ENCODE results near the gene ATXN2. TPM values are rescaled to one million over a fixed set of nuclear protein-coding genes. Genes with fewer than 3 reads are reported as not detected.

The ATXN2 gene
- total RNA-seq, 1 experiment from 2014 or later, result 56.3 TPM

DNA sequence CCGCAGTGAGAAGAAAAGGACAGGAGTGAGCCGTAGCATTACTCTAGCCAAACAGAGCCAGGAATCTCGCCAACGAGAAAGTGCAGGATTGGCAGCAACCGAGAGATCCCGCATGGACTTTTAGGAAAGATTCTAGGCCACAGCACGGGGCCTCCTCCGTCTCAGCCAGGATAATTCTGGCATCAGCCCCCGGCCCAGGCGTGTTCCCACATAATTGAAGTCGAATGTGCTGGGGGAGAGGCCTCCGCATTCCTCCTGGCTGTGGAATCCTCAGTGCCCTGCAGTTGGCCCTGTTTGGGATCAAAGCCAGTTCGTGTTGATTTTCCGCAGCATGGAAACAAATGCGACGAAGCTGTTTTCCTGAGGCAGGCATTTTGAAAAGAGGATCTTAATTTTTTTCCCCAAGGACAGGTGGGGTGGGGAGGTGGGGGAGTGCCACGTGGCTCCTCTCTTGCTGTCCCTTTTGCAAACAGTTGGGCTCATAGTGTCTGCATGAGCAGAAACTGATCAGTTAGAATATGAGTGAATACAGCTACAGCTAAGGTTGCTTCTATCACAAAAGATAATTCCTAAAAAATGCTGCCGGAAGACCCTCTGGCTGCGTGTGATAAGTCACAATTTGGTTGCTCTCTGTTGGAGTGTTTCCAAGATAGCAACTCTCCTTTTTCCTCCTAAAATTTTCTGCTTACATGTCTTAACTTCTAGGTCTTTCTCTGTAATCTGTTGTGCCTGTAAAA, 37.3 kb upstream of the ATXN2 start:
- POLR2A ChIA-PET, result interaction anchor here (1.4 kb wide), 1 partner anchor 12 kb away, joined by 5 read pairs; no protein-coding TSS in a partner anchor
- peak; percentile 89 for ATAC-seq
- Mint-ChIP-seq H3K4me1 (peaks cover 23% of the 10 kb centered on the region), H3K27ac (peak overlapping the region; percentile 72), H3K4me3 (peak overlapping the region; percentile 16; the same call in 1 of the 2 replicates), H3K9me3 (no peaks in the 10 kb centered on the region), H3K27me3 (ENCODE audit: low read depth) (no peaks in the 10 kb centered on the region), H3K36me3 (no peaks in the 10 kb centered on the region)
- TF ChIP-seq, protein P1, sequence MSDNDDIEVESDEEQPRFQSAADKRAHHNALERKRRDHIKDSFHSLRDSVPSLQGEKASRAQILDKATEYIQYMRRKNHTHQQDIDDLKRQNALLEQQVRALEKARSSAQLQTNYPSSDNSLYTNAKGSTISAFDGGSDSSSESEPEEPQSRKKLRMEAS (CRISPR knock-in tag; IDR thresholded peaks at IDR 0.05), result peak; percentile 19; the same call in 1 of the 2 replicates
- TF ChIP-seq, protein P2, sequence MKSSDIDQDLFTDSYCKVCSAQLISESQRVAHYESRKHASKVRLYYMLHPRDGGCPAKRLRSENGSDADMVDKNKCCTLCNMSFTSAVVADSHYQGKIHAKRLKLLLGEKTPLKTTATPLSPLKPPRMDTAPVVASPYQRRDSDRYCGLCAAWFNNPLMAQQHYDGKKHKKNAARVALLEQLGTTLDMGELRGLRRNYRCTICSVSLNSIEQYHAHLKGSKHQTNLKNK (CRISPR knock-in tag; IDR thresholded peaks at IDR 0.05), result no peak
- 0 out of 2 replicates have a peak, but pooled peaks have one; percentile 25 for TF ChIP-seq NFE2L1 (CRISPR knock-in tag; IDR thresholded peaks at IDR 0.05)
- CTCF ChIA-PET, result interaction anchor here (0.6 to 2.0 kb wide), 4 partner anchors 12 to 107 kb away, joined by 3 to 8 read pairs (median 4); no protein-coding TSS in a partner anchor
- DNase-seq (ENCODE audit: low spot score), result peak; percentile 68

DNA sequence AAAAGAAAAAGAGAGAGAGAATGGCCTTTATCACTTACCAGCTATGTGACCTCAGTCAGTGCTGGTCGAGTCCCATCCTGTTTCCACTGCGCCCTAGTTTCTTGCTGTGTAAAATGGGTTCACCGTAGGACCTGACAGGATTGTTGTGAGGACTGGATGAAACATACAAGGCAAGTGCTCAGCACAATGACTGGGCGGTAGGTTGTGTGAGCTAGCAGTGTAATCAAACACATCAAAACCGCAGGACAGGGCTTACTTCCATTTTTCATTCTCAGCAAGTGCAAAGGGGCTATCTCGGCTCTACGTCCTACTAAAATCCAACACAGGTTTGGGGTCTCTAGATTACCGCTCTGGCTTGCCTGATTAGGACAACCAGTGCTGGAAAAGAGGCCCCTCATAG, 36.4 kb upstream of the ATXN2 start:
- Mint-ChIP-seq H3K36me3 (no peaks in the 10 kb centered on the region), H3K27ac (peak overlapping the region; percentile 78), H3K4me3 (no peak overlapping the region), H3K9me3 (no peaks in the 10 kb centered on the region), H3K27me3 (ENCODE audit: low read depth) (no peaks in the 10 kb centered on the region), H3K4me1 (peaks cover 23% of the 10 kb centered on the region)
- POLR2A ChIA-PET, result interaction anchor here (1.4 kb wide), 1 partner anchor 11 kb away, joined by 5 read pairs; no protein-coding TSS in a partner anchor
- ATAC-seq (no peak; the same call in 1 of the 2 replicates), DNase-seq (ENCODE audit: low spot score) (no peak)
- CTCF ChIA-PET, result interaction anchor here (1.7 to 2.0 kb wide), 2 partner anchors 13 to 38 kb away, joined by 5 to 8 read pairs; no protein-coding TSS in a partner anchor
- TF ChIP-seq ZNF219 (CRISPR knock-in tag; IDR thresholded peaks at IDR 0.05; ENCODE audit: borderline replicate concordance) (no peak), NR1H2 (CRISPR knock-in tag; IDR thresholded peaks at IDR 0.05) (no peak), CREB1 (CRISPR knock-in tag; IDR thresholded peaks at IDR 0.05) (no peak), NFYB (CRISPR knock-in tag; conservative IDR thresholded peaks at IDR 0.05; ENCODE audit: low read depth) (no peak), PRRX2 (CRISPR knock-in tag; IDR thresholded peaks at IDR 0.05) (no peak), FOXK1 (CRISPR knock-in tag; IDR thresholded peaks at IDR 0.05) (no peak)
- TF ChIP-seq, protein P3, sequence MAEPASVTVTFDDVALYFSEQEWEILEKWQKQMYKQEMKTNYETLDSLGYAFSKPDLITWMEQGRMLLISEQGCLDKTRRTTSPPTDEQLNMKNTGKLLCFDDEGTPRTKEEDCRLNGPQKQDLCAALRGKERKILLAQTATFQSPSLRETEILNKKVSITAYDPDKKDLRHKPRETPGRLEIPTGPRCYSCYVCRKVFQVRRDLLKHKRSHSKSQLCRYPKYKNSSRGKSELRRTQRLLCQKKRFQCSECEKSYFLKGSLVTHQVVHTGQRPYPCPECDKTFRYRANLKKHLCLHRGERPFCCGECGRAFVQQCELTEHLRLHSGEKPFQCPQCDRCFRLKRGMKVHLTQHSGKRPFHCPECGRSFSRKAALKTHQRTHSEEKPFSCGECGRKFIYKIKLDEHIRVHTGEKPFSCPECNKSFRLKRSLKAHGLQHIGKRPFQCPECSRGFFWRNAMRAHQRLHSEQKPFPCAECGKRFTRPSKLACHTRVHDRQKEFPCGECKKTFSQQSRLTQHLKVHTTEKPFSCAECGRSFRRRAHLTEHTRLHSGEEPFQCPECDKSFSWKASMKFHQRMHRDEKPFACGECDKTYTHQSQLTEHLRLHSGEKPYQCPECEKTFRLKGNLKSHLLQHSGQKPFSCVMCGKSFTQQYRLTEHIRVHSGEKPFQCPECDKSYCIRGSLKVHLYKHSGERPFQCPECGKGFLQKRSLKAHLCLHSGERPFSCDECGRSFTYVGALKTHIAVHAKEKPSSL (CRISPR knock-in tag; conservative IDR thresholded peaks at IDR 0.05), result no peak
- TF ChIP-seq, protein P4, sequence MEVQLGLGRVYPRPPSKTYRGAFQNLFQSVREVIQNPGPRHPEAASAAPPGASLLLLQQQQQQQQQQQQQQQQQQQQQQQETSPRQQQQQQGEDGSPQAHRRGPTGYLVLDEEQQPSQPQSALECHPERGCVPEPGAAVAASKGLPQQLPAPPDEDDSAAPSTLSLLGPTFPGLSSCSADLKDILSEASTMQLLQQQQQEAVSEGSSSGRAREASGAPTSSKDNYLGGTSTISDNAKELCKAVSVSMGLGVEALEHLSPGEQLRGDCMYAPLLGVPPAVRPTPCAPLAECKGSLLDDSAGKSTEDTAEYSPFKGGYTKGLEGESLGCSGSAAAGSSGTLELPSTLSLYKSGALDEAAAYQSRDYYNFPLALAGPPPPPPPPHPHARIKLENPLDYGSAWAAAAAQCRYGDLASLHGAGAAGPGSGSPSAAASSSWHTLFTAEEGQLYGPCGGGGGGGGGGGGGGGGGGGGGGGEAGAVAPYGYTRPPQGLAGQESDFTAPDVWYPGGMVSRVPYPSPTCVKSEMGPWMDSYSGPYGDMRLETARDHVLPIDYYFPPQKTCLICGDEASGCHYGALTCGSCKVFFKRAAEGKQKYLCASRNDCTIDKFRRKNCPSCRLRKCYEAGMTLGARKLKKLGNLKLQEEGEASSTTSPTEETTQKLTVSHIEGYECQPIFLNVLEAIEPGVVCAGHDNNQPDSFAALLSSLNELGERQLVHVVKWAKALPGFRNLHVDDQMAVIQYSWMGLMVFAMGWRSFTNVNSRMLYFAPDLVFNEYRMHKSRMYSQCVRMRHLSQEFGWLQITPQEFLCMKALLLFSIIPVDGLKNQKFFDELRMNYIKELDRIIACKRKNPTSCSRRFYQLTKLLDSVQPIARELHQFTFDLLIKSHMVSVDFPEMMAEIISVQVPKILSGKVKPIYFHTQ (CRISPR knock-in tag; IDR thresholded peaks at IDR 0.05), result no peak
- TF ChIP-seq, protein P5, sequence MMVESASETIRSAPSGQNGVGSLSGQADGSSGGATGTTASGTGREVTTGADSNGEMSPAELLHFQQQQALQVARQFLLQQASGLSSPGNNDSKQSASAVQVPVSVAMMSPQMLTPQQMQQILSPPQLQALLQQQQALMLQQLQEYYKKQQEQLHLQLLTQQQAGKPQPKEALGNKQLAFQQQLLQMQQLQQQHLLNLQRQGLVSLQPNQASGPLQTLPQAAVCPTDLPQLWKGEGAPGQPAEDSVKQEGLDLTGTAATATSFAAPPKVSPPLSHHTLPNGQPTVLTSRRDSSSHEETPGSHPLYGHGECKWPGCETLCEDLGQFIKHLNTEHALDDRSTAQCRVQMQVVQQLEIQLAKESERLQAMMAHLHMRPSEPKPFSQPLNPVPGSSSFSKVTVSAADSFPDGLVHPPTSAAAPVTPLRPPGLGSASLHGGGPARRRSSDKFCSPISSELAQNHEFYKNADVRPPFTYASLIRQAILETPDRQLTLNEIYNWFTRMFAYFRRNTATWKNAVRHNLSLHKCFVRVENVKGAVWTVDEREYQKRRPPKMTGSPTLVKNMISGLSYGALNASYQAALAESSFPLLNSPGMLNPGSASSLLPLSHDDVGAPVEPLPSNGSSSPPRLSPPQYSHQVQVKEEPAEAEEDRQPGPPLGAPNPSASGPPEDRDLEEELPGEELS (CRISPR knock-in tag; IDR thresholded peaks at IDR 0.05), result no peak
- TF ChIP-seq, protein P6, sequence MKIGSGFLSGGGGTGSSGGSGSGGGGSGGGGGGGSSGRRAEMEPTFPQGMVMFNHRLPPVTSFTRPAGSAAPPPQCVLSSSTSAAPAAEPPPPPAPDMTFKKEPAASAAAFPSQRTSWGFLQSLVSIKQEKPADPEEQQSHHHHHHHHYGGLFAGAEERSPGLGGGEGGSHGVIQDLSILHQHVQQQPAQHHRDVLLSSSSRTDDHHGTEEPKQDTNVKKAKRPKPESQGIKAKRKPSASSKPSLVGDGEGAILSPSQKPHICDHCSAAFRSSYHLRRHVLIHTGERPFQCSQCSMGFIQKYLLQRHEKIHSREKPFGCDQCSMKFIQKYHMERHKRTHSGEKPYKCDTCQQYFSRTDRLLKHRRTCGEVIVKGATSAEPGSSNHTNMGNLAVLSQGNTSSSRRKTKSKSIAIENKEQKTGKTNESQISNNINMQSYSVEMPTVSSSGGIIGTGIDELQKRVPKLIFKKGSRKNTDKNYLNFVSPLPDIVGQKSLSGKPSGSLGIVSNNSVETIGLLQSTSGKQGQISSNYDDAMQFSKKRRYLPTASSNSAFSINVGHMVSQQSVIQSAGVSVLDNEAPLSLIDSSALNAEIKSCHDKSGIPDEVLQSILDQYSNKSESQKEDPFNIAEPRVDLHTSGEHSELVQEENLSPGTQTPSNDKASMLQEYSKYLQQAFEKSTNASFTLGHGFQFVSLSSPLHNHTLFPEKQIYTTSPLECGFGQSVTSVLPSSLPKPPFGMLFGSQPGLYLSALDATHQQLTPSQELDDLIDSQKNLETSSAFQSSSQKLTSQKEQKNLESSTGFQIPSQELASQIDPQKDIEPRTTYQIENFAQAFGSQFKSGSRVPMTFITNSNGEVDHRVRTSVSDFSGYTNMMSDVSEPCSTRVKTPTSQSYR (CRISPR knock-in tag; IDR thresholded peaks at IDR 0.05), result no peak
- TF ChIP-seq, protein P7, sequence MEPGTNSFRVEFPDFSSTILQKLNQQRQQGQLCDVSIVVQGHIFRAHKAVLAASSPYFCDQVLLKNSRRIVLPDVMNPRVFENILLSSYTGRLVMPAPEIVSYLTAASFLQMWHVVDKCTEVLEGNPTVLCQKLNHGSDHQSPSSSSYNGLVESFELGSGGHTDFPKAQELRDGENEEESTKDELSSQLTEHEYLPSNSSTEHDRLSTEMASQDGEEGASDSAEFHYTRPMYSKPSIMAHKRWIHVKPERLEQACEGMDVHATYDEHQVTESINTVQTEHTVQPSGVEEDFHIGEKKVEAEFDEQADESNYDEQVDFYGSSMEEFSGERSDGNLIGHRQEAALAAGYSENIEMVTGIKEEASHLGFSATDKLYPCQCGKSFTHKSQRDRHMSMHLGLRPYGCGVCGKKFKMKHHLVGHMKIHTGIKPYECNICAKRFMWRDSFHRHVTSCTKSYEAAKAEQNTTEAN (CRISPR knock-in tag; IDR thresholded peaks at IDR 0.05), result no peak
- TF ChIP-seq, protein P8, sequence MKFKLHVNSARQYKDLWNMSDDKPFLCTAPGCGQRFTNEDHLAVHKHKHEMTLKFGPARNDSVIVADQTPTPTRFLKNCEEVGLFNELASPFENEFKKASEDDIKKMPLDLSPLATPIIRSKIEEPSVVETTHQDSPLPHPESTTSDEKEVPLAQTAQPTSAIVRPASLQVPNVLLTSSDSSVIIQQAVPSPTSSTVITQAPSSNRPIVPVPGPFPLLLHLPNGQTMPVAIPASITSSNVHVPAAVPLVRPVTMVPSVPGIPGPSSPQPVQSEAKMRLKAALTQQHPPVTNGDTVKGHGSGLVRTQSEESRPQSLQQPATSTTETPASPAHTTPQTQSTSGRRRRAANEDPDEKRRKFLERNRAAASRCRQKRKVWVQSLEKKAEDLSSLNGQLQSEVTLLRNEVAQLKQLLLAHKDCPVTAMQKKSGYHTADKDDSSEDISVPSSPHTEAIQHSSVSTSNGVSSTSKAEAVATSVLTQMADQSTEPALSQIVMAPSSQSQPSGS (CRISPR knock-in tag; IDR thresholded peaks at IDR 0.05; ENCODE audit: borderline replicate concordance, low read depth), result no peak
- TF ChIP-seq, protein P9, sequence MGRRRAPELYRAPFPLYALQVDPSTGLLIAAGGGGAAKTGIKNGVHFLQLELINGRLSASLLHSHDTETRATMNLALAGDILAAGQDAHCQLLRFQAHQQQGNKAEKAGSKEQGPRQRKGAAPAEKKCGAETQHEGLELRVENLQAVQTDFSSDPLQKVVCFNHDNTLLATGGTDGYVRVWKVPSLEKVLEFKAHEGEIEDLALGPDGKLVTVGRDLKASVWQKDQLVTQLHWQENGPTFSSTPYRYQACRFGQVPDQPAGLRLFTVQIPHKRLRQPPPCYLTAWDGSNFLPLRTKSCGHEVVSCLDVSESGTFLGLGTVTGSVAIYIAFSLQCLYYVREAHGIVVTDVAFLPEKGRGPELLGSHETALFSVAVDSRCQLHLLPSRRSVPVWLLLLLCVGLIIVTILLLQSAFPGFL (CRISPR knock-in tag; IDR thresholded peaks at IDR 0.05; ENCODE audit: borderline replicate concordance), result no peak

Data from WTC11 (cell line).